DMS114 treated with DMSO at 0.1 percent for 48 hours (cell line): Measurements from ENCODE around the gene PPP4R2.
A peak's percentile ranks its signal among the peaks of the same experiment; 100 is the strongest.

Source experiments
- DNase-seq: peaks from one replicate; lab custom pipeline; 2025; ENCODE audit not compliant: unreplicated experiment; lab: John Stamatoyannopoulos, UW

Gene PPP4R2

GRCh38 chr3:73068419-73068818, 71.8 kb downstream of the PPP4R2 start:
- no peak for DNase-seq

- DNase-seq: no peak
Observed at GRCh38 chr3:73069187-73069586, 72.6 kb downstream of the PPP4R2 start.

GRCh38 chr3:73069775-73070444, 73.3 kb downstream of the PPP4R2 start:
- no peak for DNase-seq

GRCh38 chr3:73070675-73071575, 74.3 kb downstream of the PPP4R2 start:
- no peak for DNase-seq

GRCh38 chr3:73071952-73072351, 75.3 kb downstream of the PPP4R2 start:
- no peak for DNase-seq

GRCh38 chr3:73072634-73073033, 76.0 kb downstream of the PPP4R2 start:
- DNase-seq: no peak

GRCh38 chr3:73073091-73073707, 76.6 kb downstream of the PPP4R2 start:
- DNase-seq: no peak

- no peak for DNase-seq
Observed at GRCh38 chr3:73074781-73075180, 78.2 kb downstream of the PPP4R2 start.

- no peak for DNase-seq
Observed at GRCh38 chr3:73080216-73080966, 83.8 kb downstream of the PPP4R2 start.

- DNase-seq: no peak
Observed at GRCh38 chr3:73081140-73081539, 84.5 kb downstream of the PPP4R2 start.

GRCh38 chr3:73084170-73084569, 87.6 kb downstream of the PPP4R2 start:
- no peak for DNase-seq

GRCh38 chr3:73086071-73086494, 89.5 kb downstream of the PPP4R2 start:
- peak; percentile 36 for DNase-seq

GRCh38 chr3:73094129-73094528, 97.5 kb downstream of the PPP4R2 start:
- DNase-seq: no peak

- no peak for DNase-seq
Observed at GRCh38 chr3:73094951-73095350, 98.3 kb downstream of the PPP4R2 start.

GRCh38 chr3:73096169-73096568, 99.6 kb downstream of the PPP4R2 start:
- no peak for DNase-seq

- DNase-seq: no peak
Observed at GRCh38 chr3:73098026-73098425, 101.4 kb downstream of the PPP4R2 start.

GRCh38 chr3:73098873-73099272, 102.3 kb downstream of the PPP4R2 start:
- DNase-seq: no peak

GRCh38 chr3:73100741-73101559, 104.3 kb downstream of the PPP4R2 start:
- peak; percentile 25 for DNase-seq

- no peak for DNase-seq
Observed at GRCh38 chr3:73101881-73102280, 105.3 kb downstream of the PPP4R2 start.

- DNase-seq: no peak
Observed at GRCh38 chr3:73107215-73107614, 110.6 kb downstream of the PPP4R2 start.
